Forelimb muscle (tissue), 1 donor: Measurements from ENCODE around the gene ITGA3. TPM values are rescaled to one million over a fixed set of nuclear protein-coding genes. Genes with fewer than 3 reads are reported as not detected.

Experiments
- DNase-seq: peaks from one replicate; pipeline ENCODE4 v3.0.0-alpha.2; 2013; ENCODE audit warnings: low read depth
- polyA plus RNA-seq: library from polyadenylated mRNA; unstranded; fragments of 120-200 nt; gene quantifications from one replicate; pipeline ENCODE4 v1.2.1, GENCODE V29; 2013; ENCODE audit not compliant: insufficient read length

ITGA3 gene
- polyA plus RNA-seq, 1 donor: 29.0 TPM

- DNase-seq: no peak
Measured at GRCh38 chr17:50128441-50129352, 72.8 kb downstream of the ITGA3 start.

- no peak for DNase-seq
Measured at GRCh38 chr17:50129353-50129727, 73.4 kb downstream of the ITGA3 start.

- no peak for DNase-seq
Measured at GRCh38 chr17:50129728-50130558, 74.0 kb downstream of the ITGA3 start, which contains the start of gene SAMD14. Gene SAMD14 (minus strand): TSS chr17:50130160. CDS start chr17:50124959, 5,201 bp downstream.

- DNase-seq: no peak
Measured at GRCh38 chr17:50130559-50131305, 74.8 kb downstream of the ITGA3 start.

DNA sequence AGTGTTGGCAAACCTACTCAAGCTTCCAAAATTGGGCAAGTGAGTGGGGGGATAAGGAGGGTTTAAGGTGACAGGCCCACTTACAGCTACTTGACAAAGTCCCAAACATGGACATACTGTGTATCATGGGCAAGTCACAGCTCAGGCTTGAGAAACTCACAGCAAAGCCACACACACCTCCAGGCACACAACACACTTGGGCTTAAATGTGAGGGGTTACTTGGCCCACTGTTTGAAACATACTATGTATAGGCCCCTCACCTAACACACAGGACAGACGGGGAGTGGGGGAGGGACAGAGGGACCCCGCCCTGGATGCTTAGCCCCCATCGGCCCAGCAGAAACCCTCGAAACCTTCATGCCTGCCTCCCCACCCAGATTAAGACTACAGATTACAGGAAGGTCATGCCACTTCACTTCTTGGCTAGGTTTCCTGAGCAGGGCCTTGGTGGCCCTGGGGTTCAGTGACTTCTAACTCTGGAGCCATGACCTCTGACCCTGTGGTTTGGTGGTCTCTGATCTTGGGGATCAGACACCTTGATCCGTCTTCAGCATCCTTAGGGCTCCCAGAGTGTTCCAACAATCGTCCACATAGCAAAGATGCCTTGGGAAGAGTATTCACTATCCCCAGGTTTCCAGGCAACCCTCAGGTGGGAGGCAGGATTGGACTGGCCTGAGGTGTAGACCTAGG, 76.3 kb downstream of the ITGA3 start:
- DNase-seq: no peak

DNA sequence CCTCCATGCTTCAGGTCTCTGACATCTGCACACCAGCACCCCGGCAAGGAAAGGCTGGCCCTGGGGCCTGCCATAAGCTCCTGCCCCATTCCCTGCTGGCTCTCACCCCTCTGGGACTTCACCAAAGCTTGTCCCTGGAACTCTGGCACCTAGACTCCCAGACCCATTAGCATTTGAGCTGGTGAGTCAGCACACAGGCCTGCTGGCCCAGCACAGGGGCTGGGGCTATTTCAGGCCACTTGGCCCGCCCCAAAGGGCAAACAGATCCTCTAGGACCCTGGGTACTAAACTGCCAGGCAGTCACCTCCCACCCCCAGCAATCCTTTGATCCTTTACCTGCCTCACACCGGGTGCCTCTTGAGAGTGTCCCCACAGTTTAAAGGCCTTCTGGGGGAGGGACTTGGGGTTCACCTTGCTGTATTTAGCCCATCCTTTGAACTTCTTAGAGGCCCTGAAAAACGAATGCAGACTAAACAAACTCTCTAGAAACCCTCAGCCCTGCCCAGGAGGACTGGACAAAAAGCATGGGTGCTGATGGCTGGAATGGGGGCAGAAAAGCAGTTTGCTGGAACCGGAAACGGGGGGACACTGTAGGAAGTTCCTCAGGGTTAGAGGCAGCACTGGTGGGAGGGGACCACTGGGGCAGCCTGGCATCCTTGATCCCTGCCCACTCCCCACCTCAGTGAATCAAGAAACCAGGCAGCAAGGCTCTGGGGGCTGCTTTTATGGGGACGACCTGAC, 77.3 kb downstream of the ITGA3 start:
- DNase-seq: no peak

GRCh38 chr17:50133769-50134099, 77.8 kb downstream of the ITGA3 start:
- DNase-seq: no peak

- no peak for DNase-seq
Measured at GRCh38 chr17:50134206-50135110, 78.5 kb downstream of the ITGA3 start.

GRCh38 chr17:50135316-50136095, 79.6 kb downstream of the ITGA3 start:
- DNase-seq: no peak

GRCh38 chr17:50136096-50136687, 80.3 kb downstream of the ITGA3 start:
- DNase-seq: no peak

DNA sequence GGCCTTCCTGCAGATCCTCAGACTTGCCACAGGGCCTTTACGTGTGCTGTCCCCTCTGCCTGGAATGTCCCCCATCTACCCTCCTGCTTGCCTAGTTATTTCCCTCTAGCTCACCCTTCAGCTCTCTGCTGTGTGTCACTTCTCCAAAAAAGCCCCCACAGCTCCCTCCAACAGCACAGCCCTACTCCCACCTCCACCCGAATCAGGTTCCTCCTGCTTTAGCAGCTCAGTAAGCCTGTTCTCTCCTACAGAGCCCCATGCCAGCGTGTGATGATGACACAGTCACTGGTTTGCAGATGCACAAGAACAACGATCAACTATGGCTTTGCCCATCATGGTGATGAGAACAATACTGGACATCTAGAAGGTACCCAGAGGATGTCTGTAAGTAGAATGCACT, 81.1 kb downstream of the ITGA3 start:
- no peak for DNase-seq

- no peak for DNase-seq
Measured at GRCh38 chr17:50139185-50139783, 83.4 kb downstream of the ITGA3 start.

Other genes with a start within 250 kb of the ITGA3 start
- 1.8 TPM for gene TAC4, start 208.0 kb upstream of the ITGA3 start, polyA plus RNA-seq
- gene DLX4, start 86.9 kb upstream of the ITGA3 start, polyA plus RNA-seq: 0.20 TPM
- gene DLX3, start 60.9 kb upstream of the ITGA3 start, polyA plus RNA-seq: not detected
- 65.3 TPM for gene PDK2, start 39.2 kb downstream of the ITGA3 start, polyA plus RNA-seq
- 4.3 TPM for gene SAMD14, start 74.0 kb downstream of the ITGA3 start, polyA plus RNA-seq
- gene PPP1R9B, start 94.6 kb downstream of the ITGA3 start, polyA plus RNA-seq: 40.7 TPM
- 368 TPM for gene SGCA, start 109.9 kb downstream of the ITGA3 start, polyA plus RNA-seq
- 3,500 TPM for gene COL1A1, start 145.5 kb downstream of the ITGA3 start, polyA plus RNA-seq
- gene TMEM92, start 218.4 kb downstream of the ITGA3 start, polyA plus RNA-seq: 0.76 TPM